ENCODE measurements around the gene CCAR1.
"Not testable (repeated sequence)": the region's sequence is repeated elsewhere in the genome, so short reads cannot be mapped to it uniquely, and the experiment has no call there.

The CCAR1 gene

DNA sequence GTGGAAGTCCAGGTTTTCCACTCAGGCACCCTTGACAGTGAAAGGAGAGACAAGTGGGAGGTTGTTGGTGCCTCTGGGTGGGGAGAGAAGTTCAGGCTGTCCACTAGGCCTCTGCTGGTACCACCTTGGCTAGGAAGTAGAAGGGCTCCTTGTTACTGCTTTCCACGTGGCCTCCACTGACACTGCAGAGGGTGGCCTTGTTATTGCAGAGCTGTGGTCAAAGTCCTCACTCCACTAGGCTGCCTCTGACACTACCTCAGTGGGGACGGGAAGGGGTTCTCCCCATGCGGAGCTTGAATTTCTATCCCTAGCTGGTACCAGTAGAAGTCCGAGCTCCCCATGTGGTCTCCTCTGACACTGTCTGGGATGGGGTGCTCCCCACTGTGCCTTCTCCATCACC is 91.4 kb downstream of the CCAR1 start:
- no peaks in the 10 kb centered on the region for H3K36me3 ChIP-seq (replicated peaks; ENCODE audit: insufficient read depth, low read length)
- TF ChIP-seq, protein P1, sequence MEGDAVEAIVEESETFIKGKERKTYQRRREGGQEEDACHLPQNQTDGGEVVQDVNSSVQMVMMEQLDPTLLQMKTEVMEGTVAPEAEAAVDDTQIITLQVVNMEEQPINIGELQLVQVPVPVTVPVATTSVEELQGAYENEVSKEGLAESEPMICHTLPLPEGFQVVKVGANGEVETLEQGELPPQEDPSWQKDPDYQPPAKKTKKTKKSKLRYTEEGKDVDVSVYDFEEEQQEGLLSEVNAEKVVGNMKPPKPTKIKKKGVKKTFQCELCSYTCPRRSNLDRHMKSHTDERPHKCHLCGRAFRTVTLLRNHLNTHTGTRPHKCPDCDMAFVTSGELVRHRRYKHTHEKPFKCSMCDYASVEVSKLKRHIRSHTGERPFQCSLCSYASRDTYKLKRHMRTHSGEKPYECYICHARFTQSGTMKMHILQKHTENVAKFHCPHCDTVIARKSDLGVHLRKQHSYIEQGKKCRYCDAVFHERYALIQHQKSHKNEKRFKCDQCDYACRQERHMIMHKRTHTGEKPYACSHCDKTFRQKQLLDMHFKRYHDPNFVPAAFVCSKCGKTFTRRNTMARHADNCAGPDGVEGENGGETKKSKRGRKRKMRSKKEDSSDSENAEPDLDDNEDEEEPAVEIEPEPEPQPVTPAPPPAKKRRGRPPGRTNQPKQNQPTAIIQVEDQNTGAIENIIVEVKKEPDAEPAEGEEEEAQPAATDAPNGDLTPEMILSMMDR (IDR thresholded peaks at IDR 0.05; ENCODE audit: low read length) = no peak
- no peak for TF ChIP-seq EZH2phosphoT487 (IDR thresholded peaks at IDR 0.05; ENCODE audit: low read length)
- no peak for TF ChIP-seq EZH2 (optimal IDR thresholded peaks at IDR 0.05; ENCODE audit: low read depth, low read length)
- no peaks in the 10 kb centered on the region for H3K27me3 ChIP-seq (replicated peaks; ENCODE audit: insufficient read depth, low read length)

DNA sequence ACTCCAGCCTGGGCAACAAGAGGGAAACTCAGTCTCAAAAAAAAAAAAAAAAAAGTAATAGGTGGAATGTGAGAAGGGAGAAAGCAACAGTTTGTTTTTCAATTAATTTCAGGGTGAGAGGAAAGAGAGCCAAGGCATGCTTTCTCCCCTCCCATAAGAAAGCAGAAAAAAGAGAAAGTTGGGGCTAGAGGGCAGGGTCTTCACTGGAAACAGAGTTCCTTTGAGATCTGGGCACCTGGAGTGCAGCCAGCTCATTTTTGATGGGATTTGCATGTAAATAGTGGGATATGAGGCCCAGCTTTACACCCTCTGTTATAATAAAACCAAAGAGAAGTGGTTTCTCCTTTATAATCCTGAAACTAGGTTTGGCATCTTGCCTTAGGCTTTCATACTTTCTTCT is 92.5 kb downstream of the CCAR1 start:
- Histone ChIP-seq H3K9ac (ENCODE audit: low read length) (no peak overlapping the region), H2AFZ (ENCODE audit: low read length) (no peak overlapping the region), H3K4me1 (ENCODE audit: low read length) (no peaks in the 10 kb centered on the region), H3F3A (ENCODE audit: insufficient read depth, low read length) (no peaks in the 10 kb centered on the region), H3K9me3 (replicated peaks; ENCODE audit: insufficient read depth, low read length) (no peaks in the 10 kb centered on the region), H3K27ac (ENCODE audit: low read length) (no peak overlapping the region), H4K20me1 (ENCODE audit: insufficient read depth, low read length) (no peaks in the 10 kb centered on the region), H3K27me3 (replicated peaks; ENCODE audit: insufficient read depth, low read length) (no peaks in the 10 kb centered on the region), H3K4me3 (ENCODE audit: low read length) (no peak overlapping the region), H3K4me2 (ENCODE audit: low read depth, low read length) (no peak overlapping the region), H3K79me2 (ENCODE audit: low read length) (no peaks in the 10 kb centered on the region), H3K9me2 (replicated peaks; ENCODE audit: insufficient read depth, low read length) (no peaks in the 10 kb centered on the region), H3K36me3 (replicated peaks; ENCODE audit: insufficient read depth, low read length) (no peaks in the 10 kb centered on the region)
- TF ChIP-seq EZH2 (optimal IDR thresholded peaks at IDR 0.05; ENCODE audit: low read depth, low read length) = no peak
- TF ChIP-seq, protein P1 (IDR thresholded peaks at IDR 0.05; ENCODE audit: low read length) = no peak
- no peak for TF ChIP-seq EZH2phosphoT487 (IDR thresholded peaks at IDR 0.05; ENCODE audit: low read length)
- DNase-seq = no peak

More for the DNA sequence above, 91.4 kb downstream of the CCAR1 start:
- Histone ChIP-seq H3K27ac (ENCODE audit: low read length) (no peak overlapping the region), H3K79me2 (ENCODE audit: low read length) (no peaks in the 10 kb centered on the region), H3K4me2 (ENCODE audit: low read depth, low read length) (no peak overlapping the region), H3F3A (ENCODE audit: insufficient read depth, low read length) (no peaks in the 10 kb centered on the region), H4K20me1 (ENCODE audit: insufficient read depth, low read length) (no peaks in the 10 kb centered on the region), H3K9me2 (replicated peaks; ENCODE audit: insufficient read depth, low read length) (no peaks in the 10 kb centered on the region), H3K4me1 (ENCODE audit: low read length) (no peaks in the 10 kb centered on the region), H3K9me3 (replicated peaks; ENCODE audit: insufficient read depth, low read length) (no peaks in the 10 kb centered on the region), H2AFZ (ENCODE audit: low read length) (no peak overlapping the region), H3K9ac (ENCODE audit: low read length) (no peak overlapping the region), H3K4me3 (ENCODE audit: low read length) (no peak overlapping the region)
- no peak for DNase-seq

DNA sequence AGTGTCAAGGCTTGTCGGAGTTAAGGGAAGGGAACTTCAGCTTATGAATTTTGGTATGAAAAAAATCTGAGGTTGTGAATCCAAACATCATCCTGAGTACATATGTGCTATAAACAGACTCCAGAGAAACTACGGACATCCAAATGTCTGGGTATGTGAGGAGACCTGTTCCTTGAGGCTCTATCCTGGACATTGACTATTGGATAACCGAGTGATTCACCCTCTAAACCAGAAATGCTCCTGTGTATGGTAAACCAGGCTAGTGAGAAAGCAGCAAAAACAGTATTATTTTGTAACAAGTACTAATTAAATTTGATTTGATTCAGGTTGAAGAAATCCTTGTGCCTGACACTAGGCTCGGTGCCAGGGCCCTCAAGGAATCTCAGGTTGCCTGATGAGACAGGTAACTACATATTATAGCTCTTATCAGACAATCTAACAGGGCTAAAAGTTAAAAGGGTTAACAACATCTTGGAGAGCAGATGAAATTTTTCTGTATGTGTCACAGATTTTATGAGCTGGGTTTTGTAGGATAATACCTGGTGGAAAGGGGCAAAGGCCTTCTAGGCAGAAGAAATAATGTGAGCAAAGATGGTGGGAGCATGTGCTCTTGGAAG is 95.9 kb downstream of the CCAR1 start:
- H4K20me1 ChIP-seq (ENCODE audit: insufficient read depth, low read length) = no peaks in the 10 kb centered on the region

DNA sequence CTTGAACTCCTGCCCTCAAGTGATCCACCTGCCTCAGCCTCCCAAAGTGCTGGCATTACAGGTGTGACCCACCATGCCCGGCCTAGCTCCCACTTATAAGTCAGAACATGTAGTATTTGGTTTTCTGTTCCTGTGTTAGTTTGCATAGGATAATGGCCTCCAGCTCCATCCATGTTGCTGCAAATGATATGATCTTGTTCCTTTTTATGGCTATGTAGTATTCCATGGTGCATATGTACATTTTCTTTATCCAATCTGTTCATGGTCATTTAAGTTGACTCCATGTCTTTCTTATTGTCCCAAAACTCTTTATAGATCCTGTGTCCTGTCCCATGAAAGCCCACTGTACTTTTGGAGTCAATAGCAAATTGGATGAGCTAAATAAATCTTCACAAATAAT is 99.3 kb downstream of the CCAR1 start:
- H3K4me2 ChIP-seq (ENCODE audit: low read depth, low read length); H3K27ac ChIP-seq (ENCODE audit: low read length); H4K20me1 ChIP-seq (ENCODE audit: insufficient read depth, low read length); DNase-seq; H3K36me3 ChIP-seq (replicated peaks; ENCODE audit: insufficient read depth, low read length); H3K9me3 ChIP-seq (replicated peaks; ENCODE audit: insufficient read depth, low read length); H3K9me2 ChIP-seq (replicated peaks; ENCODE audit: insufficient read depth, low read length); H2AFZ ChIP-seq (ENCODE audit: low read length); H3K79me2 ChIP-seq (ENCODE audit: low read length); H3K9ac ChIP-seq (ENCODE audit: low read length); H3K4me1 ChIP-seq (ENCODE audit: low read length); H3K27me3 ChIP-seq (replicated peaks; ENCODE audit: insufficient read depth, low read length); H3K4me3 ChIP-seq (ENCODE audit: low read length); H3F3A ChIP-seq (ENCODE audit: insufficient read depth, low read length): not testable (repeated sequence)

More for the DNA sequence above, 95.9 kb downstream of the CCAR1 start:
- Histone ChIP-seq H3K9ac (ENCODE audit: low read length) (no peak overlapping the region), H3K27ac (ENCODE audit: low read length) (no peak overlapping the region), H3K4me1 (ENCODE audit: low read length) (no peaks in the 10 kb centered on the region), H3K4me2 (ENCODE audit: low read depth, low read length) (no peak overlapping the region), H3F3A (ENCODE audit: insufficient read depth, low read length) (no peaks in the 10 kb centered on the region), H3K79me2 (ENCODE audit: low read length) (no peaks in the 10 kb centered on the region), H3K36me3 (replicated peaks; ENCODE audit: insufficient read depth, low read length) (no peaks in the 10 kb centered on the region), H3K4me3 (ENCODE audit: low read length) (no peak overlapping the region), H3K9me2 (replicated peaks; ENCODE audit: insufficient read depth, low read length) (no peaks in the 10 kb centered on the region), H3K9me3 (replicated peaks; ENCODE audit: insufficient read depth, low read length) (no peaks in the 10 kb centered on the region), H3K27me3 (replicated peaks; ENCODE audit: insufficient read depth, low read length) (no peaks in the 10 kb centered on the region), H2AFZ (ENCODE audit: low read length) (no peak overlapping the region)
- no peak for TF ChIP-seq EZH2 (optimal IDR thresholded peaks at IDR 0.05; ENCODE audit: low read depth, low read length)
- TF ChIP-seq, protein P1 (IDR thresholded peaks at IDR 0.05; ENCODE audit: low read length) = no peak
- TF ChIP-seq EZH2phosphoT487 (IDR thresholded peaks at IDR 0.05; ENCODE audit: low read length) = no peak
- no peak for DNase-seq

DNA sequence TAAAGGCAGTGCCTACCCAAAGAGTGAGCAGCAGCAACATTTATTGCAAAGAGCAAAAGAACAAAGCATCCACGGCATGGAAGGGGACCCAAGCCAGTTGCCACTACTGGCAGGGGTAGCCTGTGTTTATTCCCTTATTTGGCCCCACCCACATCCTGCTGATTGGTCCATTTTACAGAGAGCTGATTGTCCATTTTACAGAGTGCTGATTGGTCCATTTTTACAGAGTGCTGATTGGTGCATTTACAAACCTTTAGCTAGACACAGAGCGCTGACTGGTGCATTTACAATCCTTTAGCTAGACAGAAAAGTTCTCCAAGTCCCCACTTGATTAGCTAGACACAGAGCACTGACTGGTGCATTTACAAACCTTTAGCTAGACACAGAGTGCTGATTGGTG is 101.6 kb downstream of the CCAR1 start:
- not testable (repeated sequence) for H3K4me3 ChIP-seq (ENCODE audit: low read length); H3K4me2 ChIP-seq (ENCODE audit: low read depth, low read length); H3K27me3 ChIP-seq (replicated peaks; ENCODE audit: insufficient read depth, low read length)

More for the DNA sequence above, 101.6 kb downstream of the CCAR1 start:
- H3K36me3 ChIP-seq (replicated peaks; ENCODE audit: insufficient read depth, low read length); H3K9me3 ChIP-seq (replicated peaks; ENCODE audit: insufficient read depth, low read length); DNase-seq; H4K20me1 ChIP-seq (ENCODE audit: insufficient read depth, low read length); H3K4me1 ChIP-seq (ENCODE audit: low read length); H3K9me2 ChIP-seq (replicated peaks; ENCODE audit: insufficient read depth, low read length); H3F3A ChIP-seq (ENCODE audit: insufficient read depth, low read length); H2AFZ ChIP-seq (ENCODE audit: low read length); H3K79me2 ChIP-seq (ENCODE audit: low read length); H3K27ac ChIP-seq (ENCODE audit: low read length); H3K9ac ChIP-seq (ENCODE audit: low read length): not testable (repeated sequence)

Data from MM.1S (cell line).